WTC11 (cell line): ENCODE measurements around the gene CIC. TPM values are rescaled to one million over a fixed set of nuclear protein-coding genes. Genes with fewer than 3 reads are reported as not detected.

Source experiments
- ATAC-seq: fragments of 200-7000 bp; cut with Tn5 transposase; 2 replicates; pipeline ENCODE4 v1.10.0; 2021; ENCODE audit warnings: mild to moderate bottlenecking, moderate library complexity
- CTCF ChIA-PET: fragments of 300-600 bp; sonication (Branson Sonifier 250); formaldehyde crosslinking; loops from one replicate; lab custom pipeline; 2021; ENCODE audit warnings: antibody characterized with exemption; lab: Charles Lee
- POLR2A ChIA-PET: fragments of 350-600 bp; sonication (Branson Sonifier 250); formaldehyde crosslinking; loops from one replicate; lab custom pipeline; 2021; ENCODE audit warnings: antibody characterized with exemption; lab: Charles Lee
- DNase-seq: peaks from one replicate; pipeline ENCODE4 v3.0.0; 2021; ENCODE audit warnings: low spot score
- H3K27ac Mint-ChIP-seq: 2 replicates; pipeline ENCODE4 v1.8.0; 2021; ENCODE audit warnings: mixed read lengths
- H3K27me3 Mint-ChIP-seq: 2 replicates; pipeline ENCODE4 v1.8.0; 2021; ENCODE audit warnings: low read depth, mild to moderate bottlenecking, moderate library complexity, mixed read lengths
- H3K36me3 Mint-ChIP-seq: 2 replicates; pipeline ENCODE4 v1.8.0; 2021; ENCODE audit warnings: mixed read lengths
- H3K4me1 Mint-ChIP-seq: 2 replicates; pipeline ENCODE4 v1.8.0; 2022; ENCODE audit warnings: mixed read lengths
- H3K4me3 Mint-ChIP-seq: 2 replicates; pipeline ENCODE4 v1.8.0; 2021; ENCODE audit warnings: mild to moderate bottlenecking, moderate library complexity, mixed read lengths
- H3K9me3 Mint-ChIP-seq: 2 replicates; pipeline ENCODE4 v1.8.0; 2021; ENCODE audit warnings: mixed read lengths
- AFF4 ChIP-seq: sonication (generic); formaldehyde crosslinking; IDR thresholded peaks from 2 replicates; pipeline ENCODE4 v1.8.1; 2023; ENCODE audit warnings: mild to moderate bottlenecking, missing genetic modification reagents, borderline replicate concordance
- ELF4 ChIP-seq: sonication (generic); formaldehyde crosslinking; IDR thresholded peaks from 2 replicates; pipeline ENCODE4 v1.8.1; 2022; ENCODE audit warnings: low read depth, mild to moderate bottlenecking, moderate library complexity, missing genetic modification reagents
- ESRRA ChIP-seq: sonication (generic); formaldehyde crosslinking; IDR thresholded peaks from 2 replicates; pipeline ENCODE4 v1.8.1; 2022; ENCODE audit warnings: mild to moderate bottlenecking, missing genetic modification reagents, borderline replicate concordance
- GABPB1 ChIP-seq: sonication (generic); formaldehyde crosslinking; IDR thresholded peaks from 2 replicates; pipeline ENCODE4 v1.8.1; 2023; ENCODE audit warnings: mild to moderate bottlenecking, missing genetic modification reagents
- IRF2 ChIP-seq: sonication (generic); formaldehyde crosslinking; IDR thresholded peaks from 2 replicates; pipeline ENCODE4 v1.8.0; 2022; ENCODE audit warnings: low read depth, missing genetic modification reagents, borderline replicate concordance
- NFATC4 ChIP-seq: fragments of 250-450 bp; sonication (Bioruptor Pico); IDR thresholded peaks from 2 replicates; pipeline ENCODE4 v1.9.0; 2021; ENCODE audit warnings: mild to moderate bottlenecking
- SOX15 ChIP-seq: fragments of 250-450 bp; sonication (Bioruptor Pico); IDR thresholded peaks from 2 replicates; pipeline ENCODE4 v1.9.0; 2021; ENCODE audit warnings: mild to moderate bottlenecking
- ZNF138 ChIP-seq: sonication (generic); formaldehyde crosslinking; conservative IDR thresholded peaks from 2 replicates; pipeline ENCODE4 v1.8.1; 2022; ENCODE audit warnings: mild to moderate bottlenecking, moderate library complexity, missing genetic modification reagents
- total RNA-seq: library from RNA; stranded (reverse); gene quantifications from 3 replicates; pipeline ENCODE4 v1.2.3, GENCODE V29; 2021
- TF ChIP-seq, protein P1 (sequence below): fragments of 250-450 bp; sonication (Bioruptor Pico); IDR thresholded peaks from 2 replicates; pipeline ENCODE4 v1.9.0; 2021; ENCODE audit warnings: mild to moderate bottlenecking, borderline replicate concordance
- TF ChIP-seq, protein P2 (sequence below): sonication (generic); formaldehyde crosslinking; IDR thresholded peaks from 2 replicates; pipeline ENCODE4 v1.8.1; 2022; ENCODE audit warnings: low read depth, missing genetic modification reagents, borderline replicate concordance
- TF ChIP-seq, protein P3 (sequence below): sonication (generic); formaldehyde crosslinking; IDR thresholded peaks from 2 replicates; pipeline ENCODE4 v1.8.0; 2022; ENCODE audit warnings: mild to moderate bottlenecking, missing genetic modification reagents
- TF ChIP-seq, protein P4 (sequence below): sonication (generic); formaldehyde crosslinking; IDR thresholded peaks from 2 replicates; pipeline ENCODE4 v1.8.0; 2023; ENCODE audit warnings: missing genetic modification reagents, mild to moderate bottlenecking, borderline replicate concordance
- TF ChIP-seq, protein P5 (sequence below): sonication (generic); formaldehyde crosslinking; IDR thresholded peaks from 2 replicates; pipeline ENCODE4 v1.8.0; 2022; ENCODE audit warnings: mild to moderate bottlenecking, missing genetic modification reagents
- TF ChIP-seq, protein P6 (sequence below): sonication (generic); formaldehyde crosslinking; IDR thresholded peaks from 2 replicates; pipeline ENCODE4 v1.8.1; 2022; ENCODE audit warnings: low read depth, mild to moderate bottlenecking, moderate library complexity, missing genetic modification reagents, borderline replicate concordance
- TF ChIP-seq, protein P7 (sequence below): sonication (generic); formaldehyde crosslinking; IDR thresholded peaks from 2 replicates; pipeline ENCODE4 v1.8.1; 2023; ENCODE audit warnings: mild to moderate bottlenecking, moderate library complexity, missing genetic modification reagents

CIC gene
- total RNA-seq, 1 experiment from 2014 or later = 55.8 TPM

DNA sequence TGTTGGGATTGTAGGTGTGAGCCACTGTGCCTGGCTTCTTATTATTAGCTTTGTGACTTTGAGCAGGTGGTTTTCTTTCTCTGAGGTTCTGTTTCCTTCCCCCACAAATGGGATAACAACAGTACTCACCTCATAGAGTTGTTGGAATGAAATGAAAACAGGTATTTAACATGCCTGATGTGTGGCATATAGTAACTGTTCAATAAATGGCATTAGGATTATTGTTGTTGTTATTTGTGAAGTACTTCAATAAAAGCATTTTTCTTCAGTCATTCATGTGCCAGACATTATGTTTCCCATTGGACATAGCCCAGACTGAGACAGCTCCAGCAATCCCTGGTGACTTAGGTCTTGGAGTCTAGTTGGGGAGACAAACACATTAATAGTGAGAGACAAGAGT is 57.9 kb downstream of the CIC start (continued):
- TF ChIP-seq, protein P1, sequence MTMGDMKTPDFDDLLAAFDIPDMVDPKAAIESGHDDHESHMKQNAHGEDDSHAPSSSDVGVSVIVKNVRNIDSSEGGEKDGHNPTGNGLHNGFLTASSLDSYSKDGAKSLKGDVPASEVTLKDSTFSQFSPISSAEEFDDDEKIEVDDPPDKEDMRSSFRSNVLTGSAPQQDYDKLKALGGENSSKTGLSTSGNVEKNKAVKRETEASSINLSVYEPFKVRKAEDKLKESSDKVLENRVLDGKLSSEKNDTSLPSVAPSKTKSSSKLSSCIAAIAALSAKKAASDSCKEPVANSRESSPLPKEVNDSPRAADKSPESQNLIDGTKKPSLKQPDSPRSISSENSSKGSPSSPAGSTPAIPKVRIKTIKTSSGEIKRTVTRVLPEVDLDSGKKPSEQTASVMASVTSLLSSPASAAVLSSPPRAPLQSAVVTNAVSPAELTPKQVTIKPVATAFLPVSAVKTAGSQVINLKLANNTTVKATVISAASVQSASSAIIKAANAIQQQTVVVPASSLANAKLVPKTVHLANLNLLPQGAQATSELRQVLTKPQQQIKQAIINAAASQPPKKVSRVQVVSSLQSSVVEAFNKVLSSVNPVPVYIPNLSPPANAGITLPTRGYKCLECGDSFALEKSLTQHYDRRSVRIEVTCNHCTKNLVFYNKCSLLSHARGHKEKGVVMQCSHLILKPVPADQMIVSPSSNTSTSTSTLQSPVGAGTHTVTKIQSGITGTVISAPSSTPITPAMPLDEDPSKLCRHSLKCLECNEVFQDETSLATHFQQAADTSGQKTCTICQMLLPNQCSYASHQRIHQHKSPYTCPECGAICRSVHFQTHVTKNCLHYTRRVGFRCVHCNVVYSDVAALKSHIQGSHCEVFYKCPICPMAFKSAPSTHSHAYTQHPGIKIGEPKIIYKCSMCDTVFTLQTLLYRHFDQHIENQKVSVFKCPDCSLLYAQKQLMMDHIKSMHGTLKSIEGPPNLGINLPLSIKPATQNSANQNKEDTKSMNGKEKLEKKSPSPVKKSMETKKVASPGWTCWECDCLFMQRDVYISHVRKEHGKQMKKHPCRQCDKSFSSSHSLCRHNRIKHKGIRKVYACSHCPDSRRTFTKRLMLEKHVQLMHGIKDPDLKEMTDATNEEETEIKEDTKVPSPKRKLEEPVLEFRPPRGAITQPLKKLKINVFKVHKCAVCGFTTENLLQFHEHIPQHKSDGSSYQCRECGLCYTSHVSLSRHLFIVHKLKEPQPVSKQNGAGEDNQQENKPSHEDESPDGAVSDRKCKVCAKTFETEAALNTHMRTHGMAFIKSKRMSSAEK (CRISPR knock-in tag) = no peak

- no peaks in the 10 kb centered on the region for H3K36me3 Mint-ChIP-seq
- CTCF ChIA-PET = interaction anchor here (2.0 kb wide), 1 partner anchor 15 kb away, joined by 12 read pairs; no protein-coding TSS in a partner anchor
- ATAC-seq = no peak
- TF ChIP-seq, protein P2, sequence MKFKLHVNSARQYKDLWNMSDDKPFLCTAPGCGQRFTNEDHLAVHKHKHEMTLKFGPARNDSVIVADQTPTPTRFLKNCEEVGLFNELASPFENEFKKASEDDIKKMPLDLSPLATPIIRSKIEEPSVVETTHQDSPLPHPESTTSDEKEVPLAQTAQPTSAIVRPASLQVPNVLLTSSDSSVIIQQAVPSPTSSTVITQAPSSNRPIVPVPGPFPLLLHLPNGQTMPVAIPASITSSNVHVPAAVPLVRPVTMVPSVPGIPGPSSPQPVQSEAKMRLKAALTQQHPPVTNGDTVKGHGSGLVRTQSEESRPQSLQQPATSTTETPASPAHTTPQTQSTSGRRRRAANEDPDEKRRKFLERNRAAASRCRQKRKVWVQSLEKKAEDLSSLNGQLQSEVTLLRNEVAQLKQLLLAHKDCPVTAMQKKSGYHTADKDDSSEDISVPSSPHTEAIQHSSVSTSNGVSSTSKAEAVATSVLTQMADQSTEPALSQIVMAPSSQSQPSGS = no peak
- TF ChIP-seq ELF4 (CRISPR knock-in tag) (no peak), AFF4 (CRISPR knock-in tag) (no peak), IRF2 (CRISPR knock-in tag) (no peak), ESRRA (CRISPR knock-in tag) (no peak), GABPB1 (no peak), ZNF138 (no peak), SOX15 (no peak), NFATC4 (CRISPR knock-in tag) (no peak)
- TF ChIP-seq, protein P3, sequence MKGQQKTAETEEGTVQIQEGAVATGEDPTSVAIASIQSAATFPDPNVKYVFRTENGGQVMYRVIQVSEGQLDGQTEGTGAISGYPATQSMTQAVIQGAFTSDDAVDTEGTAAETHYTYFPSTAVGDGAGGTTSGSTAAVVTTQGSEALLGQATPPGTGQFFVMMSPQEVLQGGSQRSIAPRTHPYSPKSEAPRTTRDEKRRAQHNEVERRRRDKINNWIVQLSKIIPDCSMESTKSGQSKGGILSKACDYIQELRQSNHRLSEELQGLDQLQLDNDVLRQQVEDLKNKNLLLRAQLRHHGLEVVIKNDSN (CRISPR knock-in tag) = no peak
- TF ChIP-seq, protein P4, sequence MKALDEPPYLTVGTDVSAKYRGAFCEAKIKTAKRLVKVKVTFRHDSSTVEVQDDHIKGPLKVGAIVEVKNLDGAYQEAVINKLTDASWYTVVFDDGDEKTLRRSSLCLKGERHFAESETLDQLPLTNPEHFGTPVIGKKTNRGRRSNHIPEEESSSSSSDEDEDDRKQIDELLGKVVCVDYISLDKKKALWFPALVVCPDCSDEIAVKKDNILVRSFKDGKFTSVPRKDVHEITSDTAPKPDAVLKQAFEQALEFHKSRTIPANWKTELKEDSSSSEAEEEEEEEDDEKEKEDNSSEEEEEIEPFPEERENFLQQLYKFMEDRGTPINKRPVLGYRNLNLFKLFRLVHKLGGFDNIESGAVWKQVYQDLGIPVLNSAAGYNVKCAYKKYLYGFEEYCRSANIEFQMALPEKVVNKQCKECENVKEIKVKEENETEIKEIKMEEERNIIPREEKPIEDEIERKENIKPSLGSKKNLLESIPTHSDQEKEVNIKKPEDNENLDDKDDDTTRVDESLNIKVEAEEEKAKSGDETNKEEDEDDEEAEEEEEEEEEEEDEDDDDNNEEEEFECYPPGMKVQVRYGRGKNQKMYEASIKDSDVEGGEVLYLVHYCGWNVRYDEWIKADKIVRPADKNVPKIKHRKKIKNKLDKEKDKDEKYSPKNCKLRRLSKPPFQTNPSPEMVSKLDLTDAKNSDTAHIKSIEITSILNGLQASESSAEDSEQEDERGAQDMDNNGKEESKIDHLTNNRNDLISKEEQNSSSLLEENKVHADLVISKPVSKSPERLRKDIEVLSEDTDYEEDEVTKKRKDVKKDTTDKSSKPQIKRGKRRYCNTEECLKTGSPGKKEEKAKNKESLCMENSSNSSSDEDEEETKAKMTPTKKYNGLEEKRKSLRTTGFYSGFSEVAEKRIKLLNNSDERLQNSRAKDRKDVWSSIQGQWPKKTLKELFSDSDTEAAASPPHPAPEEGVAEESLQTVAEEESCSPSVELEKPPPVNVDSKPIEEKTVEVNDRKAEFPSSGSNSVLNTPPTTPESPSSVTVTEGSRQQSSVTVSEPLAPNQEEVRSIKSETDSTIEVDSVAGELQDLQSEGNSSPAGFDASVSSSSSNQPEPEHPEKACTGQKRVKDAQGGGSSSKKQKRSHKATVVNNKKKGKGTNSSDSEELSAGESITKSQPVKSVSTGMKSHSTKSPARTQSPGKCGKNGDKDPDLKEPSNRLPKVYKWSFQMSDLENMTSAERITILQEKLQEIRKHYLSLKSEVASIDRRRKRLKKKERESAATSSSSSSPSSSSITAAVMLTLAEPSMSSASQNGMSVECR = no peak
- TF ChIP-seq, protein P5, sequence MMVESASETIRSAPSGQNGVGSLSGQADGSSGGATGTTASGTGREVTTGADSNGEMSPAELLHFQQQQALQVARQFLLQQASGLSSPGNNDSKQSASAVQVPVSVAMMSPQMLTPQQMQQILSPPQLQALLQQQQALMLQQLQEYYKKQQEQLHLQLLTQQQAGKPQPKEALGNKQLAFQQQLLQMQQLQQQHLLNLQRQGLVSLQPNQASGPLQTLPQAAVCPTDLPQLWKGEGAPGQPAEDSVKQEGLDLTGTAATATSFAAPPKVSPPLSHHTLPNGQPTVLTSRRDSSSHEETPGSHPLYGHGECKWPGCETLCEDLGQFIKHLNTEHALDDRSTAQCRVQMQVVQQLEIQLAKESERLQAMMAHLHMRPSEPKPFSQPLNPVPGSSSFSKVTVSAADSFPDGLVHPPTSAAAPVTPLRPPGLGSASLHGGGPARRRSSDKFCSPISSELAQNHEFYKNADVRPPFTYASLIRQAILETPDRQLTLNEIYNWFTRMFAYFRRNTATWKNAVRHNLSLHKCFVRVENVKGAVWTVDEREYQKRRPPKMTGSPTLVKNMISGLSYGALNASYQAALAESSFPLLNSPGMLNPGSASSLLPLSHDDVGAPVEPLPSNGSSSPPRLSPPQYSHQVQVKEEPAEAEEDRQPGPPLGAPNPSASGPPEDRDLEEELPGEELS (CRISPR knock-in tag) = no peak
- TF ChIP-seq, protein P6, sequence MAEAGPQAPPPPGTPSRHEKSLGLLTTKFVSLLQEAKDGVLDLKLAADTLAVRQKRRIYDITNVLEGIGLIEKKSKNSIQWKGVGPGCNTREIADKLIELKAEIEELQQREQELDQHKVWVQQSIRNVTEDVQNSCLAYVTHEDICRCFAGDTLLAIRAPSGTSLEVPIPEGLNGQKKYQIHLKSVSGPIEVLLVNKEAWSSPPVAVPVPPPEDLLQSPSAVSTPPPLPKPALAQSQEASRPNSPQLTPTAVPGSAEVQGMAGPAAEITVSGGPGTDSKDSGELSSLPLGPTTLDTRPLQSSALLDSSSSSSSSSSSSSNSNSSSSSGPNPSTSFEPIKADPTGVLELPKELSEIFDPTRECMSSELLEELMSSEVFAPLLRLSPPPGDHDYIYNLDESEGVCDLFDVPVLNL (CRISPR knock-in tag) = no peak
- TF ChIP-seq, protein P7, sequence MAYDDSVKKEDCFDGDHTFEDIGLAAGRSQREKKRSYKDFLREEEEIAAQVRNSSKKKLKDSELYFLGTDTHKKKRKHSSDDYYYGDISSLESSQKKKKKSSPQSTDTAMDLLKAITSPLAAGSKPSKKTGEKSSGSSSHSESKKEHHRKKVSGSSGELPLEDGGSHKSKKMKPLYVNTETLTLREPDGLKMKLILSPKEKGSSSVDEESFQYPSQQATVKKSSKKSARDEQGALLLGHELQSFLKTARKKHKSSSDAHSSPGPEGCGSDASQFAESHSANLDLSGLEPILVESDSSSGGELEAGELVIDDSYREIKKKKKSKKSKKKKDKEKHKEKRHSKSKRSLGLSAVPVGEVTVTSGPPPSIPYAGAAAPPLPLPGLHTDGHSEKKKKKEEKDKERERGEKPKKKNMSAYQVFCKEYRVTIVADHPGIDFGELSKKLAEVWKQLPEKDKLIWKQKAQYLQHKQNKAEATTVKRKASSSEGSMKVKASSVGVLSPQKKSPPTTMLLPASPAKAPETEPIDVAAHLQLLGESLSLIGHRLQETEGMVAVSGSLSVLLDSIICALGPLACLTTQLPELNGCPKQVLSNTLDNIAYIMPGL (CRISPR knock-in tag) = no peak
- TF ChIP-seq, all 79 proteins: peak for 0
- Mint-ChIP-seq H3K4me1 (peaks cover 27% of the 10 kb centered on the region), H3K27ac (no peak overlapping the region), H3K27me3 (peaks cover 18% of the 10 kb centered on the region), H3K4me3 (peak overlapping the region; percentile 95), H3K9me3 (no peaks in the 10 kb centered on the region)
- POLR2A ChIA-PET = no interaction called here
- no peak for DNase-seq
Measured at GRCh38 chr19:42327381-42327780, 58.3 kb downstream of the CIC start.
